ENCODE data around the gene SPRR2D.

Gene SPRR2D

DNA sequence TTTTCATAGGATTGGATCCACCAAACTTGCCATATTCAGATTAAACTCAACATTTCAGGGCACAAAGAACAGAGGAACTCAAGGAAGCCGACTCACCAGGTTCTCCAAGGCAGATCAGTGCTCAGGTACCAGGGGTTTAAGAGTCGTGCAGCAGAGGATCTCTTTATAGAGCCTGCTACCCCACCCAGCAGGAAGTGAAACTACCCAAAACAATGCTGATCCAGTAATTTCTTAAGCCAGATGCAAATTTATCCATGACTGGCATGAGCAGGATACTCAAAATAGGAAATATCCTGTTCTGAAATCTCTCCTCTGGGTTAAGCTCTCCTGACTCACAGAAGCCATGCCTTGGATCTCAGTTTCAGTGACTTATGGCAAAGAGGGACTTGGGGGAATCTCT, 16.5 kb upstream of the SPRR2D start, which contains the start of gene SPRR2A:
Gene SPRR2A (minus strand): TSS at position 138 of the 400 bp plus-strand sequence. CDS start 777 bp downstream, outside the sequence.
- TF ChIP-seq, protein P1, sequence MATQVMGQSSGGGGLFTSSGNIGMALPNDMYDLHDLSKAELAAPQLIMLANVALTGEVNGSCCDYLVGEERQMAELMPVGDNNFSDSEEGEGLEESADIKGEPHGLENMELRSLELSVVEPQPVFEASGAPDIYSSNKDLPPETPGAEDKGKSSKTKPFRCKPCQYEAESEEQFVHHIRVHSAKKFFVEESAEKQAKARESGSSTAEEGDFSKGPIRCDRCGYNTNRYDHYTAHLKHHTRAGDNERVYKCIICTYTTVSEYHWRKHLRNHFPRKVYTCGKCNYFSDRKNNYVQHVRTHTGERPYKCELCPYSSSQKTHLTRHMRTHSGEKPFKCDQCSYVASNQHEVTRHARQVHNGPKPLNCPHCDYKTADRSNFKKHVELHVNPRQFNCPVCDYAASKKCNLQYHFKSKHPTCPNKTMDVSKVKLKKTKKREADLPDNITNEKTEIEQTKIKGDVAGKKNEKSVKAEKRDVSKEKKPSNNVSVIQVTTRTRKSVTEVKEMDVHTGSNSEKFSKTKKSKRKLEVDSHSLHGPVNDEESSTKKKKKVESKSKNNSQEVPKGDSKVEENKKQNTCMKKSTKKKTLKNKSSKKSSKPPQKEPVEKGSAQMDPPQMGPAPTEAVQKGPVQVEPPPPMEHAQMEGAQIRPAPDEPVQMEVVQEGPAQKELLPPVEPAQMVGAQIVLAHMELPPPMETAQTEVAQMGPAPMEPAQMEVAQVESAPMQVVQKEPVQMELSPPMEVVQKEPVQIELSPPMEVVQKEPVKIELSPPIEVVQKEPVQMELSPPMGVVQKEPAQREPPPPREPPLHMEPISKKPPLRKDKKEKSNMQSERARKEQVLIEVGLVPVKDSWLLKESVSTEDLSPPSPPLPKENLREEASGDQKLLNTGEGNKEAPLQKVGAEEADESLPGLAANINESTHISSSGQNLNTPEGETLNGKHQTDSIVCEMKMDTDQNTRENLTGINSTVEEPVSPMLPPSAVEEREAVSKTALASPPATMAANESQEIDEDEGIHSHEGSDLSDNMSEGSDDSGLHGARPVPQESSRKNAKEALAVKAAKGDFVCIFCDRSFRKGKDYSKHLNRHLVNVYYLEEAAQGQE (IDR thresholded peaks at IDR 0.05; ENCODE audit: insufficient read depth in 1 of 2, low read depth in 2 of 2, low read length in 2 of 2): no peak
- TF ChIP-seq POLR2AphosphoS5 (IDR thresholded peaks at IDR 0.05; ENCODE audit: low read depth, low read length): no peak
- no peak for TF ChIP-seq SIN3A (IDR thresholded peaks at IDR 0.05; ENCODE audit: borderline replicate concordance, insufficient read depth, low read length)
- TF ChIP-seq TAF1 (IDR thresholded peaks at IDR 0.05; ENCODE audit: borderline replicate concordance, insufficient read depth, low read length): no peak
- TF ChIP-seq FOXP2 (optimal IDR thresholded peaks at IDR 0.05; ENCODE audit: borderline replicate concordance, extremely low read depth, extremely low read length, insufficient read depth): no peak

DNA sequence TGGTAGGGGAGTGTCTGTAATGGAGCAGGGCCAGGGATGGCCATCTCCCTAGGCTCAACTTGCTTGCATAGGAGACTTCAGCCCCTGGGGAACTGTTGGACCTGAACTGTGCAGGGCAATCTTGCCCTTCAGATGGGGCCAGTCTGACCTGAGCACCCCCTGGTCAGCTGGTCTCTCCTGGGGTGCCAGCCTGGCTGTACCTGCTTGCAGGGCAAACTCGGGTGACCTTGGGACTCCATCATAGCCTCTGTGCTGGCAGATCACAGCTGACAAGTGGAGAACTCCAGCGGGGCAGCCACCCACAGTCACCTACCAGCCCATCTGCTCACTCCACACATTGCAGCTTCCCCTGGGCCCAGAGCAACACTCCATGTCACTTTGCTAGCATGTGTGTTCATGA, 8.3 kb upstream of the SPRR2D start:
- TF ChIP-seq TAF1 (IDR thresholded peaks at IDR 0.05; ENCODE audit: borderline replicate concordance, insufficient read depth, low read length) (no peak), POLR2AphosphoS5 (IDR thresholded peaks at IDR 0.05; ENCODE audit: low read depth, low read length) (no peak), SIN3A (IDR thresholded peaks at IDR 0.05; ENCODE audit: borderline replicate concordance, insufficient read depth, low read length) (no peak), FOXP2 (optimal IDR thresholded peaks at IDR 0.05; ENCODE audit: borderline replicate concordance, extremely low read depth, extremely low read length, insufficient read depth) (no peak)
- TF ChIP-seq, protein P1 (IDR thresholded peaks at IDR 0.05; ENCODE audit: insufficient read depth in 1 of 2, low read depth in 2 of 2, low read length in 2 of 2): no peak

DNA sequence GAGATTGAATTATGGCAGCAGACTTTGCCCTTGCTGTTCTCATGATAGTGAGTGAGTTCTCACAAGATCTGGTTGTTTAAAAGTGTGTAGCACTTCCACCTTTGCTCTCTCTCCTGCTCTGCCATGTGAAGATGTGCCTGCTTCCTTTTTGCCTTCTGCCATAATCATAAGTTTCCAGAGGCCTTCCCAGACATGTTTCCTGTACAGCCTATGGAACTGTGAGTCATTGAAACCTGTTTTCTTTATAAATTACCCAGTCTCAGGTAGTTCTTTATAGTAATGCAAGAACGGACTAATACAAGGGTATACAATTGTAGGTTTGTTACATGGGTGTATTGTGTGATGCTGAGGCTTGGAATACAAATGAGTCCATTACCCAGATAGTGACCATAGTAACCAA, 5.7 kb downstream of the SPRR2D start:
- TF ChIP-seq, protein P1 (IDR thresholded peaks at IDR 0.05; ENCODE audit: insufficient read depth in 1 of 2, low read depth in 2 of 2, low read length in 2 of 2): no peak
- TF ChIP-seq FOXP2 (optimal IDR thresholded peaks at IDR 0.05; ENCODE audit: borderline replicate concordance, extremely low read depth, extremely low read length, insufficient read depth) (no peak), TAF1 (IDR thresholded peaks at IDR 0.05; ENCODE audit: borderline replicate concordance, insufficient read depth, low read length) (no peak), POLR2AphosphoS5 (IDR thresholded peaks at IDR 0.05; ENCODE audit: low read depth, low read length) (no peak), SIN3A (IDR thresholded peaks at IDR 0.05; ENCODE audit: borderline replicate concordance, insufficient read depth, low read length) (no peak)

DNA sequence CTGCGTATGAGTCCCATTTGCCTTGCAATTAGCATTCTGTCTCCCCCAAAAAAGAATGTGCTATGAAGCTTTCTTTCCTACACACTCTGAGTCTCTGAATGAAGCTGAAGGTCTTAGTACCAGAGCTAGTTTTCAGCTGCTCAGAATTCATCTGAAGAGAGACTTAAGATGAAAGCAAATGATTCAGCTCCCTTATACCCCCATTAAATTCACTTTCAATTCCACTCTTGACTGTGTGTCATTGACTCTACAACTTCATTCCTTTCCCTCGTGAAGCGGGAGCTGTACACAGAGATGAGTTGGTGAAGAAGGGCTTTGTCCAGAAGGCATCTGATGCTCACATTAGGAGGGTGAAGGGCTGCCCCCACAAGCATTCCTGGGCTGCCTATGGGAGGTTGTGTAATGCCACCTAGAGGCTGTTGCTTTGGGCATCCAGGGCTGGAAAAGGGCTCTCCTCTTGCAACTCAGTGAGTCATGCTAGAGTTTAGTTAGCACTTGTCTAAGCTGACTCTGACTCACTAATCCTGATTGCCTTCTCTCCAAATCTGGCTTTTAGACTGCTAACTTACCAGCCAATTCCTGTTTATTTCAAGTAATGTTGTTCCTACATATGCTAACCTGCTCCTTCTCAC, 8.1 kb downstream of the SPRR2D start:
- no peak for TF ChIP-seq TAF1 (IDR thresholded peaks at IDR 0.05; ENCODE audit: borderline replicate concordance, insufficient read depth, low read length)
- no peak for TF ChIP-seq FOXP2 (optimal IDR thresholded peaks at IDR 0.05; ENCODE audit: borderline replicate concordance, extremely low read depth, extremely low read length, insufficient read depth)
- no peak for TF ChIP-seq SIN3A (IDR thresholded peaks at IDR 0.05; ENCODE audit: borderline replicate concordance, insufficient read depth, low read length)

DNA sequence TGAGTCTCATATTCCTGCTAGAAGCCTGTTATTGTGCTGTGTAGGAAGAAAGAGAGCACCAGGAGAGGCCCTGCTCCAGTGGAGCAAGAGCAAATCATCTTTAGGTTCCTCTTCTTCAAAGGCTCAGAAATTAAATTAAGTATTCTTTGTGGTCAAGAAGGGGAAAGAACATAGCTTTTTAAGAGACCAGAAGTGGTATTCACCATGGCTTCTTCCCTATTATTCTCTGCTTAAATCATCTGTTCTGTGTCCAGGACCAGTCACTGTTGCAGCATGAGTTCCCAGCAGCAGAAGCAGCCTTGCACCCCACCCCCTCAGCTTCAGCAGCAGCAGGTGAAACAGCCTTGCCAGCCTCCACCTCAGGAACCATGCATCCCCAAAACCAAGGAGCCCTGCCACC, 8.8 kb downstream of the SPRR2D start:
- no peak for TF ChIP-seq FOXP2 (optimal IDR thresholded peaks at IDR 0.05; ENCODE audit: borderline replicate concordance, extremely low read depth, extremely low read length, insufficient read depth)

DNA sequence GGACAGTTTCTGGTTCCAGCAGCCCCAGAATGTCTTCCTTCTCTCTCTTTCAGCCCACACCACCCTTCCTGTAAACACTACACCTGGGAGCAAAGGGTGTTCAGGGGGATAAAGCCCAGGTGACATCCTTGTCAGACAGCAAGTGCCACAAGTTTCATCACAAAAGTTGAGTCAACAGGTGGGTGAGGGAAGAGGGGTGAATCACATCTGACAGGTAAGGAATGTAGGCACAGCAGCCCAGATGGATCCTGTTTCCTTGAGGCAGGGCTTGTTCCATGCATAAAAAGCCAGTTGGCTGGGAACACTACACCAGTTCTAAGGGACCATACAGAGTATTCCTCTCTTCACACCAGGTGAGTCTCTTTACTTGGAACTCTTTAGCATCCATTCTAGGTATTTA, 10.0 kb downstream of the SPRR2D start, which contains the start of gene SPRR1B:
Gene SPRR1B (plus strand): TSS at position 309 of the 400 bp plus-strand sequence. CDS start 1,143 bp downstream, outside the sequence.
- no peak for TF ChIP-seq POLR2AphosphoS5 (IDR thresholded peaks at IDR 0.05; ENCODE audit: low read depth, low read length)
- TF ChIP-seq, protein P1 (IDR thresholded peaks at IDR 0.05; ENCODE audit: insufficient read depth in 1 of 2, low read depth in 2 of 2, low read length in 2 of 2): no peak
- TF ChIP-seq SIN3A (IDR thresholded peaks at IDR 0.05; ENCODE audit: borderline replicate concordance, insufficient read depth, low read length): no peak
- no peak for TF ChIP-seq FOXP2 (optimal IDR thresholded peaks at IDR 0.05; ENCODE audit: borderline replicate concordance, extremely low read depth, extremely low read length, insufficient read depth)
- no peak for TF ChIP-seq TAF1 (IDR thresholded peaks at IDR 0.05; ENCODE audit: borderline replicate concordance, insufficient read depth, low read length)

Data from PFSK-1 (cell line).